Ishikawa (cell line): ENCODE measurements around the gene CAT.

ENCODE experiments used
- CEBPB ChIP-seq: IDR thresholded peaks from 2 replicates; pipeline ENCODE4 v1.6.1; 2012
- CREB1 ChIP-seq: IDR thresholded peaks from 2 replicates; pipeline ENCODE4 v1.6.1; 2012; ENCODE audit warnings: low read depth
- EGR1 ChIP-seq: IDR thresholded peaks from 2 replicates; pipeline ENCODE4 v1.6.1; 2012
- EP300 ChIP-seq: IDR thresholded peaks from 2 replicates; pipeline ENCODE4 v1.6.1; 2012; ENCODE audit warnings: borderline replicate concordance
- FOXM1 ChIP-seq: IDR thresholded peaks from 2 replicates; pipeline ENCODE4 v1.6.1; 2012; ENCODE audit warnings: low read depth, borderline replicate concordance
- MAX ChIP-seq: IDR thresholded peaks from 2 replicates; pipeline ENCODE4 v1.6.1; 2012
- NFIC ChIP-seq: IDR thresholded peaks from 2 replicates; pipeline ENCODE4 v1.6.1; 2012
- RAD21 ChIP-seq: IDR thresholded peaks from 2 replicates; pipeline ENCODE4 v1.6.1; 2012; ENCODE audit warnings: low read depth
- REST ChIP-seq: IDR thresholded peaks from 2 replicates; pipeline ENCODE4 v1.6.1; 2012; ENCODE audit warnings: low read depth, mild to moderate bottlenecking
- TAF1 ChIP-seq: IDR thresholded peaks from 2 replicates; pipeline ENCODE4 v1.6.1; 2012; ENCODE audit warnings: low read depth, mild to moderate bottlenecking
- TCF12 ChIP-seq: IDR thresholded peaks from 2 replicates; pipeline ENCODE4 v1.6.1; 2012; ENCODE audit warnings: low read depth
- TEAD4 ChIP-seq: IDR thresholded peaks from 2 replicates; pipeline ENCODE4 v1.6.1; 2012
- USF1 ChIP-seq: IDR thresholded peaks from 2 replicates; pipeline ENCODE4 v1.6.1; 2012
- YY1 ChIP-seq: IDR thresholded peaks from 2 replicates; pipeline ENCODE4 v1.6.1; 2012; ENCODE audit warnings: low read depth
- ZBTB7A ChIP-seq: IDR thresholded peaks from 2 replicates; pipeline ENCODE4 v1.6.1; 2012; ENCODE audit warnings: low read depth

The CAT gene

GRCh38 chr11:34448223-34448994 is 9.7 kb downstream of the CAT start:
- no peak for TF ChIP-seq ZBTB7A
- TF ChIP-seq TCF12: no peak
- no peak for TF ChIP-seq EGR1
- TF ChIP-seq EP300: no peak
- TF ChIP-seq MAX: no peak
- TF ChIP-seq TAF1: no peak
- no peak for TF ChIP-seq CREB1

GRCh38 chr11:34449013-34449412 is 10.3 kb downstream of the CAT start:
- TF ChIP-seq RAD21: no peak
- no peak for TF ChIP-seq TCF12
- TF ChIP-seq TEAD4: no peak
- TF ChIP-seq USF1: no peak
- no peak for TF ChIP-seq CEBPB

- no peak for TF ChIP-seq CREB1
Measured at GRCh38 chr11:34451053-34451452, 12.3 kb downstream of the CAT start.

GRCh38 chr11:34454308-34455032 is 15.7 kb downstream of the CAT start:
- TF ChIP-seq REST: no peak
- no peak for TF ChIP-seq NFIC
- TF ChIP-seq TCF12: no peak
- TF ChIP-seq FOXM1: no peak
- no peak for TF ChIP-seq CREB1
- no peak for TF ChIP-seq TEAD4
- TF ChIP-seq CEBPB: no peak
- no peak for TF ChIP-seq EP300
- TF ChIP-seq EGR1: no peak
- no peak for TF ChIP-seq MAX
- TF ChIP-seq RAD21: no peak
- no peak for TF ChIP-seq TAF1

- TF ChIP-seq CREB1 (no peak), TEAD4 (no peak), MAX (no peak), FOXM1 (no peak), EGR1 (no peak), USF1 (no peak), CEBPB (no peak), NFIC (no peak), EP300 (no peak), ZBTB7A (no peak), TAF1 (no peak), REST (no peak), TCF12 (no peak), YY1 (no peak)
Measured at GRCh38 chr11:34457607-34458006, 18.9 kb downstream of the CAT start.

GRCh38 chr11:34458525-34458924 is 19.8 kb downstream of the CAT start:
- no peak for TF ChIP-seq ZBTB7A
- TF ChIP-seq TEAD4: no peak
